ENCODE results near the gene AGTR1.

AGTR1 gene

DNA sequence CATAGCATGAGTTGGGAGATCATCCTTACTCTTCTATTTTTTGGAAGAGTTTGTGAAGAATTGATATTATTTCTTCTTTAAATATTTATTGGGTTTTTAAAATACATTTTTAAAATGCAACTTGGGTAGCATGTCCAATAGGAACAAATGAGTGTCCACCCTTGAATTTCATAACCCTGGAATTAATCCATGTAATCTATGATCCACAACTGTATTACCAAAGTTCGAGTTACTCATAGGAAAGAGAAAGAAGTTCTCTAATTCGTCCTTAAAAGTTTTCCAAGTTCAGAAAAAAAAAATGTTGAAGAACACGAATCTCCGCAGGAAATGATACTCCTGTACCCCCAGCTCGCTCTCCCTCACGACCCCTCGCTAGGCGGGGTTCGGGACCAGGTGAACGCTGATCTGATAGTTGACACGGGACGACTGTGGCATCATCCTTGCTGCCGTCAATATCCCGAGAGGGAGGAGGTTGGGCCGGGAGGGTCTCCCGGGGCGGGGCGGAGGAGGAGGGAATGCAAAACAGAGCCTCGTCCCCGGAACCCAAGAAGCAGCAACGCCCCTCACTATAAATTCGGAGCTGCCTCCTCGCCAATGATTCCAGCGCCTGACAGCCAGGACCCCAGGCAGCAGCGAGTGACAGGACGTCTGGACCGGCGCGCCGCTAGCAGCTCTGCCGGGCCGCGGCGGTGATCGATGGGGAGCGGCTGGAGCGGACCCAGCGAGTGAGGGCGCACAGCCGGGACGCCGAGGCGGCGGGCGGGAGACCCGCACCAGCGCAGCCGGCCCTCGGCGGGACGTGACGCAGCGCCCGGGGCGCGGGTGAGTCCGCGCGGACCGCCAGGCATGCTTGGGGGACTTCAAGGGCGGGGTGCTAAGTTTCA is at the start of gene AGTR1:
TSS of gene AGTR1 (plus strand) at position 598 of the 884 bp plus-strand sequence. CDS start 43,133 bp downstream, outside the sequence.
- DNase-seq, result no peak

DNA sequence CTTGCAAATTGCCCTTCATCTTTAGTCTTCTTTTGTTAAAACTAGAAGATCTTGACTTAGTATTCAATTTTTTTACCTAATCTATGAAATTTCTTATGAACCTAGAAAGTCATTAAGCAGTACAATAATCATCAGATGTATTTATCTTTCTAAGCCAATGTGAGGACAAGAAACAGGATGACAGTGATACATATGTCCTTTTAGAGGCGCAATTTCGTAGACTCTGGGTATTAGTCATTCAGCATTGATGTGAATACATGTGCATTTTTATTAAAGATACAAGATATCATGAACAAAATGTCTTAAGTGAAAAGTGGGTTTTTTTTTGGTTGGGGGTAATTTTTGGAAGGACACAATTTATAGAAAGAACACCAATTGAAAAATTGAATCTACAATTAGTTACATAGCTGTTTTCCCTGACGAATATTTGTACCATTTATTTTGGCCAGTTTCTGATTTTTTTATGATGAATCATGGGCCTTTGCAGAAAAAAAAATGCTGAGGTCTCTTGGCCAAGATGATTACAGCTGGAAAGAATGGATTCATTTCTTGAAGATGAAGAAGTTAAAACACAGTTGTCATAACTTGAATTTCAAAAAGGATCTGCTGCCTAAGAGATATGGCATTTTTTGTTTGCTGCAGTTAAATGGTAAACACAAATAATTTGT is 48.9 kb upstream of the AGTR1 start:
- no peak for DNase-seq

DNA sequence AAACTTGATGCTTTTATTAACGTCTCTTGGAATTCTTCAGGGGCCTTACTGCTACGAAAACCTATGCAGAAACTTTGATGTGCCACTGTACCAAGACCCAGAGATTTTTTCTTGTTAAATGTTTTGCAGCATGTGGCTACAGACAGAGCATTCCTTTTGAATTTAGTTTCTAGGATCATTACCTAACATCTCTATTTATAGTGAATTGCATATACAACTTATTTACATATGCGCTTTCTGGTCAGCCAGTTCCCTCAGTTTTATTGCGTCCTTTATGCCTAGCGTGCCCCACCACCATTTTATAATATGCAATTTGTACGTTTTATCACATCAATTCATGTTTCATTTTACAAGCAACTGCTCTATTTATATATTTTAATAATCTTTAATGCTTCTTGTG is 46.2 kb upstream of the AGTR1 start:
- no peak for DNase-seq

DNA sequence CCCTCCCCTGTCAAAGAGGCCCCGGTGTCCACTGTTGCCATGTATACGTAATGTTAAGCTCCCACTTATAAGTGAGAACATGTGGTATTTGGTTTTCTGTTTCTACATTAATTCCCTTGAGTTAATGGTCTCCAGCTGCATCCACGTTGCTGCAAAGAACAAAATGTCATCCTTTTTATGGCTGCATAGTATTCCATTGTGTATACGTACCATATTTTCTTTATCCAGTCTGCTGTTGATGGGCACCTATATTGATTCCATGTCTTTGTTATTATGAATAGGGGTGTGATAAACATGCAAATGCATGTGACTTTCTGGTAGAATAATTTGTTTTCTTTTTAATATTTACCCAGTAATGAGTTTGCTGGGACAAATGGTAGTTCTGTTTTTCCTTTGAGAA is 43.3 kb upstream of the AGTR1 start:
- DNase-seq, result no peak

DNA sequence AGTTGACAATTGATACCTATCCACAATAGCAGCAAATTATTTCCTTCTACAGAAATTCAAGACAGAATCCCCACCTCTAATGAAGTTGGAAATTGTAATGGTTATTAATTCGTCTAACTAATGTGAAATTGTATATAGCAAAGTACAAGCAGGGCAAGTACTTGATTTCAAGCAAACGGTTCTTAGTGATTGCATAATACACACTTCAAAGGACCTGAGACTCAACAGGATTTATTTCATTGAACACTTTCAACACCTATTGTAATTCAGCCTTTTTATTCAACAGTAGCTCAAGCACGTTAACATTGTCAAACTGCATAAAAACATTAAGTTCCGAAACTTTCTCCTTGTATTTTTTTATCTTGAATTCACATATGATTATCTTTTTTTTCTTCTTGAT is 40.2 kb upstream of the AGTR1 start:
- no peak for DNase-seq

DNA sequence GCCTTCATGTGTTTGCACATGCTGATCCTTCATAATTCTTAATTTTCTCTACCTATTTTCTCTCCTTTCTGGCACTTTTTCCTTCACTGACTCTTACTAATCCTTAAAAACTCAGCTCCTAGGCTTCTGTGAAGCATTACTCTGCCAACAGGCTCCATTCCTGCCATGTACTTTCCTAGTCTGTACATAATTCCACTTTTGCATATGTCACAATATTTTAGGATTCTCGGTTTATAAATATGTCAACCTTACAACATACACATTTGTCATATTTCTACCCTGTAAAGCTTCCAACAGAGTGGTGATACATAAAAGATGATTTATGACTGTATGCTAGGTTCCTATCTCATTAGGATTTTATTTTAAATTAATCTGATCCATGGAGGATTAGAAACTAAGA is 38.2 kb upstream of the AGTR1 start:
- DNase-seq, result no peak

DNA sequence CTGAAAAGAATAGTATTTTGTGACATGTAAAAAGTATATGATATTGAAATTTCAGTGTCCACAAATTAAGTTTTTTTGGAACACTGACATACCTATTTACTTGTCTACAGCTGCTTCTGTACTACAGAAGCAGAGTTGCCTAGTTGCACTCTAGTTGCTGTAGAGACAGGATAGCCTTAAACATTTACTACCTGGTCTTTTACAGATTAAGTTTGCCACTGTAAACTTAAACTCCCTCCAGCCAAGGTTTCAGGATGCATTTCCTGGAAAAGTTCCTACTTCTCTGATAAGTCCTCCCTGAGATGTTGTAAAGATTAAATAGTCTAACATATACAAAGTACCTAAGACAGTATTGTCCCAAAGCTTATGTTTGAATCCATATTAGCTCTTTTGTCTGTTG is 17.4 kb upstream of the AGTR1 start:
- no peak for DNase-seq

DNA sequence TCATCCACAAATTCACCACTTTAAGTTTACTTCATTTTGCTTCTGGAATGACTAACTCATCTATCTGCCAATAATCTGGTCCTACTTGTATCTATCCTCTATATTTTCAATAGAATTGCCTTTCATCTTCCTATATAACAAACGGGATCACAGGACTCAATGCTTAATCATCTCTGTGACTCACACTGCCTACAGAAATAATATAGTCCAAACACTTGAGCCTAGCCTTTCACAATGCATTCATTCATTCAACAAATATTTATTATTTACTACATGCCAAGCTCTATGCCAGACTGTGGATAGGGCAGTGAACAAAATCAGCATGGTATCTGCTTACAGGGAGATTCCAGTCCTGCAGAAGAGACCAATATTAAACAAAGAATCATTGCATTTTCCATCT is 16.6 kb upstream of the AGTR1 start:
- DNase-seq, result no peak

DNA sequence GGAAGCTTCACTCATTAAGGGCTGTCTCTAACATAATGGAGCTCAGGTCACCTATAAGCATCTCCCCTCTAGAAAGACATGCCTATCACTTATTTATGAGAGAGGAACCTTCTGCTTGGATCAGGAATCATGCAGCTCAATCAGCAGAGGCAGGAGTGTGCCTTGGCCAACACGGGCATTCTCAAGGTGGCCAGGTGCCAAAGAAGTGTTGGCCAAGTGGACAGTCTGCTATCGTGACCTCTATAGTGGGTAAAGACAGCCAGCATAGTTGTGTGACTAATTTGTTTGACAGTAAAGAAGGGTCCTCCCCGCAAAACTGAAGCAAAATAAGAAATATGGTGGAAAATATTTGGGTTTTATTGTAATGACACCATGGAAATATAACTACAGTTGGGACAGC is 14.7 kb upstream of the AGTR1 start:
- DNase-seq, result no peak

DNA sequence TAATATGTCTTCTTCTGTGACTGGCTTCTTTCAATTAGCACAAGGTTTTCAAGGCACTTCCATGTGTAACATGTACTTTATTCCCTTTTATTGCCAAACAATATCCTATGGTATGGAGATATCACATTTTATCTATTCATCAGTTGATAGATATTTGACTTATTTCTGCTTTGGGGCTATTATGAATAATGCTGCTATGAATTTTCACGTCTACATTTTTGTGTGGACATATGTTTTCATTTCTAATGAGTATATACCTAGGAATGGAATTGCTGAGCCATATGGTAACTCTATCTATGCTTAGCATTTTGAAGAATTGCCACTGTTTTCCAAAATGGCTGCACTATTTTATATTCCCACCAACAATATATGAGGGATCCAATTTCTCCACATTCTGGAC is 3.6 kb upstream of the AGTR1 start:
- no peak for DNase-seq

DNA sequence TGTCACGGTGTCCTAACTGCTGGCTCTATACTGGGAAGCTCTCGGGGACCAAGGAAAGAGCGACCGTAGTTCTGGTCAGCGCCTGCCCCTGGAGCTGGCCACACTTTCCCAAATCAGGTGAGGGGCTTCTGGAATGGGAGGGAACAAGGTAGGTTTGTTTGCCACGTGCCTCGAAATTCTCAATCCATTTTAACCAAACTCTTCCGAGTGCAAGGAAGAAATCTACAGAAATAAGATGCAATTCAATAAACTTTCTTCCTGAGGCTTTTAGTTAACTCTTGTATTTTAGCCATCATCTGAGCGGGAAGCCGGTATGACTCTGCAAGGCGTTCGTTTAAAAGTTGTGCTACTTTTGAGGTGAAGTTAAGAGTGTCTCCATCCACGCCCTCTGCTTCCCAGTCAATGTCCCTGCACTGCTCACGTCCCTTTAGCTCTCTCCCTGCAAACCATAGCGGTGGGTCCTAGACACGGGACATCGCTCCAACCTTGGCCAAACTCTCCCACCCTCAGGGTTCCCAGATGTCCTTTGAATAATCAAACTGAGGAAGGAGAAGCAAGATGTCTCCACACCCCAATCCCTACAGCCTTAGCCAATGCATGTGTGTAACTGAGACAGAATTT is 597 bp downstream of the AGTR1 start:
- no peak for DNase-seq

DNA sequence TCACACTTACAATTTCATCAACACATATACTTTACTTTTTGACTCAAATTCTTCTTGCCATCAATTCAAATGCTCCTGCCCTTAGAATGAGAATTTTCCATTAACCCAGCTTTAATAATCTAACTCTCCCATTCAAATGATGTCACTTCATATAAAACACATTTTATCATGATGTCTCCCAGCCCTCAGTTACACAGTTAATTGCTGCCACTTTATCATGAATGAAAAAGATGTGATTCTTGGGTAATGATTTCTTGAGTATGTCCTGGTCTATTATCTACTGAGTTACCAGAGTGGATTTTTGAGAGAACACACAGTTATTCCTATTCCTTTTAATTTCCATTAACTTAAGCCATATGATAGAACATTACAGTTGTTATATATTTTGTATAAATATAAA is 7.6 kb downstream of the AGTR1 start:
- DNase-seq, result no peak

DNA sequence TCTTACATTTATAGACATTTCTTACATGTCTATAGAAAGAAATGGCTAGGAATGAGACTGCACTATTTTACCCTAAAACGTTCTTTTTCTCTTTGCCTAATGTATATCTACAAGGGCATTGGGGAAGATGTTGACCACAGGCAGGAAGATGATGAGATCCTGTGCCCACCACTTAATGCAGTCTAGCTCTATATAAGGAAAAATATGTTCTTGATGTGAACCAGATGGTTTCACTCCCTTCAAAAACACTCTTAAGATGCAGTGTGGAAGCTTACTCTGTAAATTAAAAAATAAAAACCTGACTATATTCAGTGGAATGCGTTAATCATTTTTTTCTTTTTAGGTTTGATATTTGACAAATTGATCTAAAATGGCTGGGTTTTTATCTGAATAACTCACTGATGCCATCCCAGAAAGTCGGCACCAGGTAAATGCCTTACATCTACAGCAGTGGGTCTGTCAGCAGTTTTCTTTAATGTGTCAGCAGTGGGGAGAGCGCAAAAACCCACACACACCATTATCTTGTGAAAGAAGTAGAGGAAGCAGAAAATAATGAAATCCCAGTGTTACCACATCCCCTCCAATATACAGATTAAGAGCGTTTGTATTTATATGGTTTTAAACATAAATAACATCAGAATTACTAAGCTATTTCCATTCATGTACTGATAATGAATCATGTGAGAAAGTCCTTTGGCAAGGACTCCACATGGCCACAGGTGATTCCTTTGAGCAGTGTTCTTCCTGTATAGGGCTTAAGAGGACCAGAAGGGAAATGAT is 10.1 kb downstream of the AGTR1 start:
- DNase-seq, result no peak

DNA sequence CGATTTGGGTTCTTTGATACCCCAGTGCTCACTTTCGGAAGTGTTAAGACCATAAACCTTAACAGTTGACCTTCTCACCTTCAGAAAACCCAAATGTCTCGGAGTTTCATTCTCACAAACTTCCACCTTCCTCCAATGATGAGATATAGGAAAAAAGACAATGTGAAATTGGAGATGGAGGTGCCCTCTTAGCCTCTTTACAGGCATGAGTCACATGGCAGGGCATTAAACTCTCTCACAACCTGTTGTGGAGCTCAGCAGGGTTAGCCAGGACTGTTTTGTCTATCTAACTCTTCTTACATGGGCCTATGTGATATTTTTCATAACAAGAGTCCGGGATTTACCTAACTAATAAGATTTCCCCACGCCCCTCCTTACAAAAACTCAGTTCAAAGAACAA is 10.7 kb downstream of the AGTR1 start:
- no peak for DNase-seq

DNA sequence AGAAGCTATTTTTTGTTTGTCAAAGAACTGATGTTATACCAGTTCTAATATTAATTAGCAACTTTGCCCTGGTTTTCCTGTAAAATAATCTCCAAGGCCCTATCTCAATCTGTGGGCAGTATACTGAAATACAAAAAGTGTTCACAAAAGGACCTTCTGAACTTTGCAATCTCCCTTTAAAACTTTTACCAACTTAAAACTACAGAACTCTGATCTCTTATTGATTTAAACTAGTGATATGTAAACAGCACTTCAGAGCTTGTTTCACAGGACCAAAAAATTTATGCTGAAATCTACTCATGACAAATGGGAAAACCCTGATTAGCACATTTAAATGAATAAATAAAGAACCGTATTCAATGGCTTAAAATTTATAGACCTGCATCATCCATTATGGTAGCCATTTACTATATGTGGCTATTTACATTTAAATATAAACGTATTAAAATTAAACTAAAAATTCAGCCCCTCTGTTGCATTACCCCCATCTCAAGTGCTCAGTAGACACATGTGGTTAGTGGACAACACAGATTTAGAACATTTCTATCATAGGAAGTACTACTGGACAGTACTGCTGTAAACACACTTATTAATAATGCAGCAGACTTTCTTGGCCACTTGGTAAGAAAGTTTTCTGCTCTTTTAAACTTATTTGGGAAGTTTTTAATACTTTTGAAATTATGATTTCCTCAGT is 12.0 kb downstream of the AGTR1 start:
- no peak for DNase-seq

DNA sequence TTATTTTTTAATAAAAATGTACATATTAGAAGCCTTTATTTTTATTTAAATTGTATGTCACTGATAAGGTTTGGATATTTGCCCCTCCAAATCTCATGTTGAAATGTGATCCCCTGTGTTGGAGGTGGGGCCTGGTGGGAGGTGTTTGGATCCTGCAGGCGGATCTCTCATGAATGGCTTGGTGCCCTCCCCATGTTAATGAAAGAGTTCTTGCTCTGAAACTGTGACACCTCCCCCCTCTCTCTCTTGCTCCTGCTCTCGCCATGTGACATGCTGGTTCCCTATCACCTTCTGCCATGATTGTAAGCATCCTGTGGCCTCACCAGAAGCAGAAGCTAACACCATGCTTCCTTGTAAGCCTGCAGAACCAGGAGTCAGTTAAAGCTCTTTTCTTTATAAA is 13.0 kb downstream of the AGTR1 start:
- DNase-seq, result no peak

DNA sequence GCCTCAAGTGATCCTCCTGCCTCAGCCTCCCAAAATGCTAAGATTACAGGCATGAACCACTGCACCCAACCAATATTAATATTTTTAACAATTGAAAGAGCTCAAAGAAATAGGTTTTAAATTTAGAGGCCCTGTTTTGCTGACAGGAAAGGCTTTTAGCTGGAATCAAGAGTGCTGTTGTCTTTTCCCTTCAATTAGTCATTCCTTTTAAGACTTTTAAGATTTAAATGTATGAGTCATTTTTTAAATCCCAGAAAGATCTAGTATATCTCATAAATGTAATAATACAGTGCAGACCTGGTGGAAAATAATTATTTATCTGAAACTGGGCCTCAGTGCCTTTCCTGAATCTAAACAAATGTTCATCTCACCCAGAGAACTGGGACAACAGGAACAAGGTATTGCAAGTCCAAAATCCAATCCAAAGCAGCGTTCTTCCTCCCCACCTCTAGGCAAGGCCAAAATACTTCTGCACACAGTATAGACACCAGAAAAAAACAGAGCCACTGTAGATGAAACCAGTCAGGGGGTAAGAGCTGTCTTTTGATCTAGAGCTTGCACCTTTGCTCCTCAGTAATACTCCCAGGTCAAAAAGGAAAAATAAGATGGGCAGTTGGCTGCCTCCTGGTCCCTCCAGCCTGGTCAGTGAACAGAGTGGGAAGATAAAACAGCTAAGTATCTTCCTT is 14.4 kb downstream of the AGTR1 start:
- no peak for DNase-seq

DNA sequence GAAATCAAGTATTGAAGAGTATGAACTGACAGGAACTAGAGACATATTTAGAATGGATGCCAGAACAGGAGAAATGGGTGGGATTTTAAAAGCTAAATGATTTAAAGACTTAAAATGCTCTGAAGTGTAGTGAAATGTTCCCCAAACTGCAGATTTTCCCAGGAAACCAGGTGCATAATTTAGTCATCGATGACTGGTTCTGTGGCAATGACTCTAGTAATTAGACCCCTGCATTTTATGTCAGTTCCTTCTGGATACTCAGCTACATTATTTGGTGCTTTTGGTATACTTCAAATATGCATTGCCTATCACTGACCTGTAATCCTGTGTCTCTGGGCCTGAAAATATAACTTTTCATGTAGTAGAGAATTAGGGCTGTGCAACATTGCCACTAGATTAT is 16.8 kb downstream of the AGTR1 start:
- DNase-seq, result no peak

DNA sequence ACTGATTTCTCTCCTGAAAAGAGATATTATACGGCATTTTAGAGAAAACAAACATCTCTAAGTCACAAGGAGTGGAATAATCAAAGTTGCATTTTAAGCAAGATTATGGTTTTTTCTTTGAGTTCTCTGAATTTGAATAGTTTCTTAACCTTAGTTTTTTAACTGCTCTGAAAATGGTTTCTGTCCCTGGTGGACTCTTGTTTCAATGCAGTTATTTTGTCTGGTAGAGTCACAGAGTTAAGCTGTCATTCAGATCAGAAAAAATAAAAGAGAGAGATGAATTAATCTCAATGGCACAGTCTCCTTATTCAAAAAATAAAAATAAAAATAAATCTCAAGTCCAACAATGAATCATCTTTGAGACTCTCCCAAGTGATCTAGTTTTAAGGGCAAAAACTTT is 19.0 kb downstream of the AGTR1 start:
- DNase-seq, result peak; percentile 12

DNA sequence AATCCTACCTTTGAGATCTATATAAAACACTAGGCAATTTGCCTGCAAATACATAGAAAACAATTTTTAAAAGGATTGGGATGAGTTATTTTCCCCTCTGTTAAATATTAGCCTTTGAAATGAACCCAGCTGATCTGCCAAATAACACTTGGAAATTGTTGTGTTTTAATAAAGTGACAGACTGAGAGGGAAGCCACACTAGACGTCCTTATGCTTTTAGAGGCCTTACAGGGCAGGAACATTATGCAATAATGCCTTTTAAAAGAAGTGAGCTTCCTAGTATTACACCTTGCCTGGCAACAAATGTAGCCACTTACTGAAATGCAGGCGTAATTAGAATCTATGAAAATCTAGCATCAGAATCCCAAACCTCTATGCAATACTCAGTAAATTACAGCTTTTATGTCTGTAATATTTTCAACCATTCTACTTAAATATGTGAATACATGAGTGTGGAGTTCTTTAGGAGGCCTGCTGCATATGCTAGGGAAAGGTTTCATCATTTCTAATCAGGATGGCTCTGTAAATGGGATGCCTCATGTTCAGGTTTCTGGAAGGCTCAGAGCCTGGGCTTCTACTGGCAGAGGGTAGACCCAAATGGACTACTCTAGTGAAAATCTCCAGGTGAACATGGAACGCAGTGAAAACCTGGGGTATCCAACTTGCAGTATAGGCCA is 20.3 kb downstream of the AGTR1 start:
- DNase-seq, result no peak
